K562 (cell line): ENCODE measurements around the gene NPTXR. TPM values are rescaled to one million over a fixed set of nuclear protein-coding genes. Genes with fewer than 3 reads are reported as not detected.

Source experiments
- AFF1 ChIP-seq, 2 experiments: fragments of 450-650 bp; IDR thresholded peaks; 2 replicates each; pipeline ENCODE4 v1.6.1; 2018; ENCODE audit warnings: mild to moderate bottlenecking in 2 of 2, low read depth in 1 of 2; ENCODE audit not compliant: partially characterized antibody in 2 of 2
- ATF1 ChIP-seq, 2 experiments: fragments of 450-650 bp in 1 of 2; IDR thresholded peaks; 2 replicates each; pipeline ENCODE4 v1.6.1; 2016; ENCODE audit warnings: missing compliant biosample characterization in 1 of 2, missing genetic modification characterization in 1 of 2
- E2F5 ChIP-seq: sonication (generic); formaldehyde crosslinking; IDR thresholded peaks from 2 replicates; pipeline ENCODE4 v1.8.0; 2022; ENCODE audit warnings: mild to moderate bottlenecking, missing genetic modification reagents
- ELF4 ChIP-seq: fragments of 450-650 bp; formaldehyde crosslinking; IDR thresholded peaks from 2 replicates; pipeline ENCODE4 v1.4.0; 2022; ENCODE audit warnings: missing genetic modification characterization
- HDAC6 ChIP-seq: IDR thresholded peaks from 2 replicates; pipeline ENCODE4 v1.6.1; 2012; ENCODE audit warnings: low read depth, mild to moderate bottlenecking, control low read depth, inconsistent platforms, low read length, moderate library complexity
- HINFP ChIP-seq: fragments of 450-650 bp; conservative IDR thresholded peaks from 2 replicates; pipeline ENCODE4 v1.6.1; 2016; ENCODE audit warnings: missing genetic modification characterization, low read depth, mild to moderate bottlenecking, control low read depth, missing compliant biosample characterization
- KDM1A ChIP-seq, 2 experiments: fragments of 450-650 bp; IDR thresholded peaks; 2 replicates each; pipeline ENCODE4 v1.6.1; 2016; ENCODE audit warnings: mild to moderate bottlenecking in 2 of 2
- LEF1 ChIP-seq: fragments of 450-650 bp; IDR thresholded peaks from 2 replicates; pipeline ENCODE4 v1.6.1; 2016; ENCODE audit warnings: mild to moderate bottlenecking
- MCM2 ChIP-seq: fragments of 450-650 bp; IDR thresholded peaks from 2 replicates; pipeline ENCODE4 v1.6.1; 2017; ENCODE audit warnings: low read depth, mild to moderate bottlenecking
- NR2F6 ChIP-seq: fragments of 450-650 bp; formaldehyde crosslinking; IDR thresholded peaks from 2 replicates; pipeline ENCODE4 v1.4.0; 2020; ENCODE audit warnings: mild to moderate bottlenecking
- PURB ChIP-seq: sonication (generic); formaldehyde crosslinking; IDR thresholded peaks from 2 replicates; pipeline ENCODE4 v1.9.0; 2021; ENCODE audit warnings: low read depth, mild to moderate bottlenecking, missing genetic modification reagents
- RBM25 ChIP-seq: fragments of 200-400 bp; formaldehyde crosslinking; IDR thresholded peaks from 2 replicates; pipeline ENCODE4 v1.6.1; 2018; ENCODE audit warnings: low read length, low read depth, moderate library complexity; ENCODE audit not compliant: severe bottlenecking
- SRSF1 ChIP-seq: fragments of 200-400 bp; formaldehyde crosslinking; IDR thresholded peaks from 2 replicates; pipeline ENCODE4 v1.6.1; 2017; ENCODE audit warnings: mild to moderate bottlenecking, low read depth, low read length, moderate library complexity
- TEAD4 ChIP-seq, 2 experiments: sonication (generic) in 1 of 2; formaldehyde crosslinking in 1 of 2; IDR thresholded peaks; 2 replicates each; pipeline versions ENCODE4 v1.6.1 to v1.8.0; 2012 to 2022; ENCODE audit warnings: borderline replicate concordance in 1 of 2, inconsistent platforms in 1 of 2, low read length in 1 of 2, mild to moderate bottlenecking in 1 of 2, missing genetic modification reagents in 1 of 2
- ZBTB7A ChIP-seq: IDR thresholded peaks from 2 replicates; pipeline ENCODE4 v1.6.1; 2011; ENCODE audit warnings: low read depth, mild to moderate bottlenecking, low read length, moderate library complexity, borderline replicate concordance; ENCODE audit not compliant: control insufficient read depth
- ZNF253 ChIP-seq: fragments of 250-450 bp; sonication (Bioruptor Pico); conservative IDR thresholded peaks from 2 replicates; pipeline ENCODE4 v1.6.1; 2021; ENCODE audit warnings: mild to moderate bottlenecking
- polyA plus RNA-seq, 8 experiments: library from polyadenylated mRNA; depleted of rRNA in 4 of 8; stranded (reverse) in 5 of 8; unstranded in 3 of 8; fragments of >200 nt; fragmentation: Nextera tagmentation in 2 of 8; fragmentation: Illumina TruSeq in 1 of 8; extraction: Ambion mirVana in 2 of 8; extraction: Trizol in 1 of 8; gene quantifications; 2 replicates each; pipeline versions ENCODE4 v1.2.1 to v1.2.3, GENCODE V29; 2011 to 2014; ENCODE audit warnings: inconsistent platforms in 1 of 8, missing spikeins in 1 of 8
- total RNA-seq, 7 experiments: library from RNA; depleted of rRNA in 6 of 7; stranded (reverse); fragments of >200 nt in 6 of 7; fragmentation: Illumina TruSeq in 2 of 7; extraction: Trizol in 2 of 7; gene quantifications; 2 replicates each; pipeline versions ENCODE4 v1.2.1 to v1.2.3, GENCODE V29; 2011 to 2021; ENCODE audit warnings: low replicate concordance in 1 of 7
- TF ChIP-seq, protein P1 (sequence below): fragments of 450-650 bp; formaldehyde crosslinking; IDR thresholded peaks from 2 replicates; pipeline ENCODE4 v1.4.0; 2020; ENCODE audit warnings: mild to moderate bottlenecking
- TF ChIP-seq, protein P2 (sequence below), 3 experiments: IDR thresholded peaks in 2 of 3; conservative IDR thresholded peaks in 1 of 3; 2 replicates each; pipeline ENCODE4 v1.5.1; 2011 to 2012; ENCODE audit warnings: low read length in 3 of 3, mild to moderate bottlenecking in 3 of 3, control low read depth in 2 of 3, improper control_type of control experiment in 1 of 3, inconsistent platforms in 1 of 3, low read depth in 1 of 3, mixed read lengths in 1 of 3, moderate library complexity in 1 of 3; ENCODE audit not compliant: insufficient read depth in 2 of 3

The NPTXR gene
- total and polyA plus RNA-seq, 9 of the 15 experiments (the other 6 are each of a cell fraction or from before 2014, with no cell fraction given): 0.01 to 3.1 (median 1.1) TPM

DNA sequence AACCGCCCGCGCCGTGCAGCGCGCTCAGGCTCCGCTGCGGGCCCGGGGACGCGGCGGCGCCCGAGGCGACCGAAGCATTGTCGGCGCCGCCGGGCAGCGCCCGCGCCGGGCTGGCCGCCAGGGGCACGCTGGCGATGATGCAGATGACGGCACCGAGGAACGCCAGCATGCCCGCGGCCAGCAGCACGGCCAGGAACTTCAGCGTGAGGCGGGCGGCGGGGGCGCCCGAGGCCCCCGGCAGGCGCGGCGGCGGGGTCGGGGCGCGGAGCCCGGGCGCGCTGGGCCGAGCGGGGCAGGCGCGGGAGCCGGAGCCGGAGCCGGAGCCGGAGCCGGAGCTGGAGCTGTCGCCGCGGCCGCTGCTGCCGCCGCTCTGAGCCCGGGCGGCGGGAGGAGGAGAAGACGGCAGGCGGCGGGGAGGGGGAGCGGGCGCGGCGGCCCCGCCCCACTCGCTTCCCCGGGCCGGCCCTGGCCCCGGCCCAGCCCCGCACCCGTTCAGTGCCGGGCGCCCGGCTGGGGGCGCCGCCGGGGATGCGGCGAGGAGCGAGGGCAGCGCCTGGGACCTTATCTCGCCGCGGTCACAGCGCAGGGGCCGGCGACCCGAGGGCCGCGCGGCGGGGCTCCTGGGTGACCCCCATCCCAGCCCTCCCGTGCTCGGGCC, at the start of gene NPTXR (continued):
- TF ChIP-seq KDM1A (IDR thresholded peaks at IDR 0.05) (no peak), AFF1 (IDR thresholded peaks at IDR 0.05; ENCODE audit: low read depth in 1 of 2, partially characterized antibody in 2 of 2) (no peak), ZBTB7A (peak; percentile 90), PURB (no peak), ZNF253 (no peak), LEF1 (no peak), HDAC6 (no peak), E2F5 (no peak), ELF4 (CRISPR knock-in tag) (no peak), ATF1 (CRISPR knock-in tag; IDR thresholded peaks at IDR 0.05) (no peak), ATF1 (tag; IDR thresholded peaks at IDR 0.05) (no peak), SRSF1 (no peak), HINFP (tag) (no peak), TEAD4 (IDR thresholded peaks at IDR 0.05; ENCODE audit: low read length) (no peak), TEAD4 (CRISPR knock-in tag; IDR thresholded peaks at IDR 0.05; ENCODE audit: borderline replicate concordance) (no peak), NR2F6 (CRISPR knock-in tag) (no peak), MCM2 (no peak), RBM25 (no peak)
- TF ChIP-seq, protein P1, sequence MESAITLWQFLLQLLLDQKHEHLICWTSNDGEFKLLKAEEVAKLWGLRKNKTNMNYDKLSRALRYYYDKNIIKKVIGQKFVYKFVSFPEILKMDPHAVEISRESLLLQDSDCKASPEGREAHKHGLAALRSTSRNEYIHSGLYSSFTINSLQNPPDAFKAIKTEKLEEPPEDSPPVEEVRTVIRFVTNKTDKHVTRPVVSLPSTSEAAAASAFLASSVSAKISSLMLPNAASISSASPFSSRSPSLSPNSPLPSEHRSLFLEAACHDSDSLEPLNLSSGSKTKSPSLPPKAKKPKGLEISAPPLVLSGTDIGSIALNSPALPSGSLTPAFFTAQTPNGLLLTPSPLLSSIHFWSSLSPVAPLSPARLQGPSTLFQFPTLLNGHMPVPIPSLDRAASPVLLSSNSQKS (CRISPR knock-in tag): no peak
- TF ChIP-seq, protein P2, sequence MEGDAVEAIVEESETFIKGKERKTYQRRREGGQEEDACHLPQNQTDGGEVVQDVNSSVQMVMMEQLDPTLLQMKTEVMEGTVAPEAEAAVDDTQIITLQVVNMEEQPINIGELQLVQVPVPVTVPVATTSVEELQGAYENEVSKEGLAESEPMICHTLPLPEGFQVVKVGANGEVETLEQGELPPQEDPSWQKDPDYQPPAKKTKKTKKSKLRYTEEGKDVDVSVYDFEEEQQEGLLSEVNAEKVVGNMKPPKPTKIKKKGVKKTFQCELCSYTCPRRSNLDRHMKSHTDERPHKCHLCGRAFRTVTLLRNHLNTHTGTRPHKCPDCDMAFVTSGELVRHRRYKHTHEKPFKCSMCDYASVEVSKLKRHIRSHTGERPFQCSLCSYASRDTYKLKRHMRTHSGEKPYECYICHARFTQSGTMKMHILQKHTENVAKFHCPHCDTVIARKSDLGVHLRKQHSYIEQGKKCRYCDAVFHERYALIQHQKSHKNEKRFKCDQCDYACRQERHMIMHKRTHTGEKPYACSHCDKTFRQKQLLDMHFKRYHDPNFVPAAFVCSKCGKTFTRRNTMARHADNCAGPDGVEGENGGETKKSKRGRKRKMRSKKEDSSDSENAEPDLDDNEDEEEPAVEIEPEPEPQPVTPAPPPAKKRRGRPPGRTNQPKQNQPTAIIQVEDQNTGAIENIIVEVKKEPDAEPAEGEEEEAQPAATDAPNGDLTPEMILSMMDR (IDR thresholded peaks at IDR 0.05 in 2 of 3, conservative IDR thresholded peaks at IDR 0.05 in 1 of 3; ENCODE audit: insufficient read depth in 2 of 3, low read depth in 1 of 3, low read length in 3 of 3): 0 out of 6 replicates have a peak, but pooled peaks of 2 of the 3 experiments have one; percentile 8 to 9
